GM21447 (cell line): Measurements from ENCODE around the gene MYOF.

ENCODE experiments used
- ATAC-seq: cut with Tn5 transposase; IDR thresholded peaks from one replicate; pipeline ENCODE4 v1.9.1; 2021; ENCODE audit not compliant: unreplicated experiment

The MYOF gene

GRCh38 chr10:93482145-93482834 lies at the start of gene MYOF:
MYOF (minus strand) TSS chr10:93482334; CDS start chr10:93482194, 140 bp downstream.
- ATAC-seq: peak; percentile 79

DNA sequence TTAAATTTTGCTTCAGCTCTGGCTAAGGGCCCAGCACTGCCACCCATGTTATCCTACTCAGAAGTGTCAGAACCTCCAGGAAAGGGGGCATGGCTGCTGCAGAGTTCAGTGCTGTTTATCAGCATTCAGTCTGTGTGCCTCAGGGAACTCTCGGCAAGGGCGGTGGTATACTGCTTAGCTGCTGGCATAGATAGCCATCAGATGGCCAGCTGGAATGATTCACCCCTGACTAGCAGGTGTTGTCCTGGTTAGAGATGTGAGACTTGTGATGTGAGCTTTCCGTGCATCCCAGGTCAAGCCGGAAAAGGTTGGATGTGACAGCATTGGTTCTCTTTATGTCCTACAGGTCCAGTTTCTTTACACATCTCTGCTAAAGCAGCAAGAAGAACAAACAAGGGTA lies 36.4 kb upstream of the MYOF start:
- no peak for ATAC-seq

GRCh38 chr10:93516006-93516380 lies 33.9 kb upstream of the MYOF start:
- no peak for ATAC-seq

DNA sequence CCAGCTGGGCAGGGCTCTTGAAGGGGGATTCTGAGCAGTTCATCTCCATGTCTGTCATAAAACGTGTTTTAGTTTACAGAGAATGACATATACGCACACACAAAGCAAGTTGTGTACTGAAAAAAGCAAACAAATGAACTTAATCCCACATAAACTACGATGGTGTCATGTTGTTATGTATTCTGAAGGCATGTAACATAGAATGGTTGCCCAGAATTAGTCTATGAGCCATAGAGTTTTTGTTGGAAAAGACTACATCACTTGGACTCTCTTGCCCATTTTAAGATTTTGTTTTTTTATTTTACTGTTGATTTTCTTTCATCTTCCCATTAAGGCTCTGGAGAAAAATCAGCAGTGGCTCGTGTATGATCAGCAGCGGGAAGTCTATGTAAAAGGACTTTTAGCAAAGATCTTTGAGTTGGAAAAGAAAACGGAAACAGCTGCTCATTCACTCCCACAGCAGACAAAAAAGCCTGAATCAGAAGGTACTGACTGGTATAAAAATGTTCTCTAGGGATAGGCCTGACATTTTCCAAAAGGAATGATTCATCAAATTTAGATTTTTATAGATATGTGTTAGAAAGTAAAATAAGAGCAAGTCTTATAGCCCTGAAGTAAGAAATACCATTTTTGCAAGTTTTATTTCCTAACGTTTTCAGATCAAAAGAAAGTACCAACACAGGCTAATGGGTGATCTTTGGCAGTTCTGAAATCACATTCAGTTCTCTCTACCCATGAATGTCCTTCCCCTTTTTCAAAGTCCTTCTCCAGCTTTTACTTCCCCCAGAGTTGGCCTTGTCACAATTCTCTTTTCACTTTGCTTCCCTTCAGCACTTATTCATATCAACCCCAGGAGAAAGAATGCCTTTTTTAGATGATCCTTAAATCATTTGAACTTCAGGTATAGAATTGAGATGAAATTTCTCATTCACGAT lies 33.2 kb upstream of the MYOF start:
- ATAC-seq: no peak

- ATAC-seq: no peak
Observed at GRCh38 chr10:93514521-93514920, 32.4 kb upstream of the MYOF start.

DNA sequence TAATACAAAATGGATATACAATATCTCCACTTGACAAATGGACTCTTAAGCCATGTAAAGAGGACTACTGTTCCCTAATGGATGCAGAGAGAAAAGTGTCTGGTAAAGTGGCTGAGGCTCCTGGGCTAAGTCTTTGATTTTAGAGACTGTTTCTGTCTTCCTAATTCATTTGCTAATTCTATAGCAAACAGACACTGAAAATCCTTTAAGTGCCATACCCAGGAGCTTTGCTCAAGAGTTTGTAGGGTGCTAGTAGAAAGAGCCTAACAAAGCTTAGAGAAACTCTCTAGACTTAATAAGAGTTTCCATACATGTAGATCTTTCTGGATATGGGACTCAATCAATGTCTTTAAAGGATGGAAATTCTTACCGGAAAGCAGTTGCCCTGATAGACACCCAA lies 31.0 kb upstream of the MYOF start:
- ATAC-seq: no peak

- ATAC-seq: no peak
Observed at GRCh38 chr10:93512565-93512964, 30.4 kb upstream of the MYOF start.

- ATAC-seq: no peak
Observed at GRCh38 chr10:93509816-93510215, 27.7 kb upstream of the MYOF start.

- no peak for ATAC-seq
Observed at GRCh38 chr10:93505075-93505474, 22.9 kb upstream of the MYOF start.

DNA sequence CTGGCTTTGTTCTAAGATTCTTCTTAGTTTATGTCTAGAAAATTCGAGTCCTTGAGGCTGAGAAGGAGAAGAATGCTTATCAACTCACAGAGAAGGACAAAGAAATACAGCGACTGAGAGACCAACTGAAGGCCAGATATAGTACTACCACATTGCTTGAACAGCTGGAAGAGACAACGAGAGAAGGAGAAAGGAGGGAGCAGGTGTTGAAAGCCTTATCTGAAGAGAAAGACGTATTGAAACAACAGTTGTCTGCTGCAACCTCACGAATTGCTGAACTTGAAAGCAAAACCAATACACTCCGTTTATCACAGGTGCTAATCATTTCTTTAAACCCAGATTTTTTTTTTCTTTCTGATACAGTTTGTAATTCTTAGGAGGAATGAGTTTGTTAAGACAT lies 20.9 kb upstream of the MYOF start:
- ATAC-seq: peak; percentile 90

DNA sequence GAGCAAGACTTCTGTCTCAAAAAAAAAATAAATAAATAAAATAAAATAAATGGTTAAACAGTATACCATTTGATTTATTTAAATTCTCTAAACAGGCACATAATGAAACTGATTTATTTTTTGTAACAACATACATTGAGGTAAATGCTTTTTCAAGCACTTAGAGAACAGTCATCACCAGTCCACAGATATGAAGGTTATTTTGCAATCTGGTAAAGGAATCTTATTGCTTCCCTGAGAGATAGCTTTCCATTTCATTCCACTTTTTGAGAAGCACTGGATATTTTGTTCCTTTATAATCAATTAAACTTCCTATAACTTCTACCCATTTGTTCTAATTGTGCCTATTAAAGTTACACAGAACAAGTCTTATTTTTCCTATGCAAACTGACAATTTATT lies 19.5 kb upstream of the MYOF start:
- ATAC-seq: no peak

DNA sequence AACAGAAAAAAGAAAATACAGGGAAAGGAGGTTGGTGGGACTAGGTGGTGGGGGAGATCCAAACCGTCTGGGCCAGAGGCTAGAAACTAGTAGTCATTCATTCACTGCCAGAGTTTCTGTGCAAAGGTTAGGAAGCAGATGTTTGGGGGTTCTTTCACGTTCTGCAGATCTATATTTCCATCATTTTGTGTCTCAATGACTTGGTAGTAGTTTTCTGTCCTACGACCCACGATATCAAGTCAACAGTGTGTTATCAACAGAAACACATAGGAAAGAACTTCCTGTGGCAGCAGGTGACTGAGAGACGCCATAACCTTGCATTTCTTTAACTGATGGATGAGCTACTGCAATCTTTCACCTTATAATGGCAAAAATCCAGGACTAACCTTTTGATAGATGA lies 16.0 kb upstream of the MYOF start:
- ATAC-seq: no peak

DNA sequence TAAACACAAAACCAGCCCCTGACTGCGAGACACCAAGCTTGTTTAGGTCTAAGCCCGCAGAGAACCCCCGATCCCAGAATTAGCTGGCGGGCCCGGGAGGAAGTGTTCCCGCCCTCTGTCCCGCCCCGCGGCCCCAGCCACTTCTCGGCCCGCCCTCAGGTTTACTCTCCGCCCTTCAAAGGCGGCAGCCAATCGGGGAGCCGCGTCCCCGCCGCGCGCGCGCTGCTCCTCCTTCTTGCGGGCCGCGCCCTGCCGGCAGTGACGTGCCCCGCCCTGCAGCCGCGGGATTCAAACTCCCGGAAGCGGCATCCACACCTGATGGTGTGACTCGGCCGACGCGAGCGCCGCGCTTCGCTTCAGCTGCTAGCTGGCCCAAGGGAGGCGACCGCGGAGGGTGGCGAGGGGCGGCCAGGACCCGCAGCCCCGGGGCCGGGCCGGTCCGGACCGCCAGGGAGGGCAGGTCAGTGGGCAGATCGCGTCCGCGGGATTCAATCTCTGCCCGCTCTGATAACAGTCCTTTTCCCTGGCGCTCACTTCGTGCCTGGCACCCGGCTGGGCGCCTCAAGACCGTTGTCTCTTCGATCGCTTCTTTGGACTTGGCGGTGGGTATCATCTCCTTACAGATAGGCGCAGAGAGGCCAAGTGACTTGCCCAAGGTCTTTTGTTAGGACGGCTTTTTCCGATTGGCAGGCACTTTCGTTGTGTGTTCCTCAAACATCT lies 14.3 kb upstream of the MYOF start, which contains the start of gene CEP55:
TSS of gene CEP55 (plus strand) at position 291 of the 720 bp plus-strand sequence. CDS start 3,440 bp downstream, outside the sequence.
- peak; percentile 96 for ATAC-seq

DNA sequence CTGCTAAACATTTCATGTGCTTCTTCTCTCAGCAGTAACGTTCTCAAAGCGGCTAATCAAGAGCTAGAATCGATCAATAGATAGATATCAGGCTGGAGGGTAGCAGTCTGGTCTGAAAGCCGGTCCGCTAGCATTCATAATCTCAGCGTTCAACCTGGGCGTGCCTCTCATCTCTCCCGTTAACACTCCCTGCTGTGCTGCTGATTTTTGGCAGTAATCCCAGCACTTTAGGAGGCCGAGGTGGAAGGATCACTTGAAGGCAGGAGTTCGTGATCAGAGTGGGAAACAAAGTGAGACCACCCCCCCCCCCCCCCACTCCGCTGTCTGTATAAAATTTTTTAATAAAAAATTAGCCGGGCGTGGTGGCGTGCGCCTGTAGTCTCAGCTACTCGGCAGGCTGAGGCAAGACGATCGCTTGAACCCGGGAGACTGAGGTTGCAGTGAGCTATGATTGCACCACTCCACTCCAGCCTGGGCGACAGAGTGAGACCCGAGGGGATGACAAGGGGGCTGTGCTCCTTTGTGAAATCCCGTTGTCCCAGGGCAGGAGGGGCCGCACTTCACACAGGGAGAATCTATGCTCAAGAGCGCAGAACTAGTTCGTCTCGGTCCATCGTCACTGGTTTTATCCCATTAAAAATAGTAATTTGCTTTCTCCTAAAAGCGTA lies 13.7 kb upstream of the MYOF start:
- ATAC-seq: peak; percentile 19

- ATAC-seq: no peak
Observed at GRCh38 chr10:93494494-93494893, 12.4 kb upstream of the MYOF start.

DNA sequence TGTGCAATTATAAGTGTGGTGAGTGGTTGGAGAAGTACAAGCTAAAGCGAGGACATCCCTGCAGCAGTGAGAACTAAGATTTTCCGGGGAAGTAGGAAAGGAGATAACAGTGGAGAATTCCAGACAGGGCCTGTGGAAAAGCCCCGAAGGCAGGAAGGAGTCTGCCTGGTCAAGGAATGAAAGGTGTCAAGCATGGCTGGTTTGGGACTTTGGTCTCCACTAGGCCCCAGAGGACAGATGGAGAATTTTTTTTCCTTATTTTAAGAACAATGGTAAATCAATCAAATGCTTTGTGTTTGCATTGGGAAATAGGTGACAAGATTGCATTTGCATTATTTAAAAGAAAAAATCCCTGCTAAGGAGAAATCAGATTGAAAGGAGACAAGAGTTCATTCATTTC lies 11.0 kb upstream of the MYOF start:
- no peak for ATAC-seq

- ATAC-seq: no peak
Observed at GRCh38 chr10:93491602-93492121, 9.5 kb upstream of the MYOF start.

GRCh38 chr10:93488956-93489528 lies 6.9 kb upstream of the MYOF start:
- ATAC-seq: no peak

- no peak for ATAC-seq
Observed at GRCh38 chr10:93485690-93486089, 3.6 kb upstream of the MYOF start.

GRCh38 chr10:93481637-93482144 lies 443 bp downstream of the MYOF start:
- ATAC-seq: no peak
